Frontal cortex (tissue), 4 donors: ENCODE results near the gene CALHM5. TPM values are rescaled to one million over a fixed set of nuclear protein-coding genes. Genes with fewer than 3 reads are reported as not detected.
"Not testable (repeated sequence)": the region's sequence is repeated elsewhere in the genome, so short reads cannot be mapped to it uniquely, and the experiment has no call there.

Experiments
- DNase-seq, 2 donors: peaks; one replicate each; pipeline ENCODE4 v3.0.0; 2012; ENCODE audit warnings: low spot score in 2 of 2
- FAIRE-seq: peaks from 2 replicates; lab custom pipeline; 2012; peaks lifted over from hg19 to GRCh38; lab: Jason Lieb, UNC
- total RNA-seq: library from RNA; depleted of rRNA; stranded (reverse); fragments of >200 nt; gene quantifications from one replicate; pipeline ENCODE4 v1.2.3, GENCODE V29; 2014
- donor health status: control.
- donor health status: control.
- donor health status: control.

CALHM5 gene
- 0.41 TPM for total RNA-seq

- FAIRE-seq (no peak), DNase-seq (peak in 1 of 2 donors; percentile 9)
Observed at GRCh38 chr6:116511424-116512110, at the start of gene CALHM5. CALHM5 (plus strand) TSS chr6:116511639; CDS start chr6:116511697, 58 bp downstream.

- FAIRE-seq = no peak
- DNase-seq = peak; percentile 41 to 60
Observed at GRCh38 chr6:116461932-116462885, 49.2 kb upstream of the CALHM5 start.

- no peak for FAIRE-seq
- DNase-seq = no peak
Observed at GRCh38 chr6:116463301-116463700, 48.1 kb upstream of the CALHM5 start.

GRCh38 chr6:116465246-116465645, 46.2 kb upstream of the CALHM5 start:
- no peak for DNase-seq
- no peak for FAIRE-seq

- DNase-seq = no peak
- no peak for FAIRE-seq
Observed at GRCh38 chr6:116467096-116467495, 44.3 kb upstream of the CALHM5 start.

GRCh38 chr6:116467514-116467913, 43.9 kb upstream of the CALHM5 start:
- FAIRE-seq = no peak
- no peak for DNase-seq

- DNase-seq (no peak), FAIRE-seq (no peak)
Observed at GRCh38 chr6:116468293-116468692, 43.1 kb upstream of the CALHM5 start.

GRCh38 chr6:116471531-116471930, 39.9 kb upstream of the CALHM5 start:
- no peak for FAIRE-seq
- no peak for DNase-seq

- FAIRE-seq (no peak), DNase-seq (no peak)
Observed at GRCh38 chr6:116472706-116473105, 38.7 kb upstream of the CALHM5 start.

GRCh38 chr6:116475141-116475540, 36.3 kb upstream of the CALHM5 start:
- DNase-seq (no peak), FAIRE-seq (no peak)

GRCh38 chr6:116476002-116476678, 35.3 kb upstream of the CALHM5 start:
- no peak for DNase-seq
- no peak for FAIRE-seq

GRCh38 chr6:116482780-116483179, 28.7 kb upstream of the CALHM5 start:
- FAIRE-seq (no peak), DNase-seq (no peak)

- DNase-seq (no peak), FAIRE-seq (no peak)
Observed at GRCh38 chr6:116483616-116484015, 27.8 kb upstream of the CALHM5 start.

- FAIRE-seq (no peak), DNase-seq (no peak)
Observed at GRCh38 chr6:116485559-116486184, 25.8 kb upstream of the CALHM5 start.

GRCh38 chr6:116491610-116492330, 19.7 kb upstream of the CALHM5 start:
- FAIRE-seq (no peak), DNase-seq (no peak)

GRCh38 chr6:116492331-116493067, 18.9 kb upstream of the CALHM5 start:
- DNase-seq = no peak
- no peak for FAIRE-seq

GRCh38 chr6:116495161-116495560, 16.3 kb upstream of the CALHM5 start:
- not testable (repeated sequence) for DNase-seq, FAIRE-seq

GRCh38 chr6:116497113-116497676, 14.2 kb upstream of the CALHM5 start:
- DNase-seq (no peak), FAIRE-seq (no peak)
